ENCODE data around the gene CPTP. TPM values are rescaled to one million over a fixed set of nuclear protein-coding genes. Genes with fewer than 3 reads are reported as not detected.

The CPTP gene
- total and polyA plus RNA-seq, 2 of the 13 experiments (the other 11 are each of a cell fraction or from before 2014, with no cell fraction given): 5.5 to 9.3 TPM

DNA sequence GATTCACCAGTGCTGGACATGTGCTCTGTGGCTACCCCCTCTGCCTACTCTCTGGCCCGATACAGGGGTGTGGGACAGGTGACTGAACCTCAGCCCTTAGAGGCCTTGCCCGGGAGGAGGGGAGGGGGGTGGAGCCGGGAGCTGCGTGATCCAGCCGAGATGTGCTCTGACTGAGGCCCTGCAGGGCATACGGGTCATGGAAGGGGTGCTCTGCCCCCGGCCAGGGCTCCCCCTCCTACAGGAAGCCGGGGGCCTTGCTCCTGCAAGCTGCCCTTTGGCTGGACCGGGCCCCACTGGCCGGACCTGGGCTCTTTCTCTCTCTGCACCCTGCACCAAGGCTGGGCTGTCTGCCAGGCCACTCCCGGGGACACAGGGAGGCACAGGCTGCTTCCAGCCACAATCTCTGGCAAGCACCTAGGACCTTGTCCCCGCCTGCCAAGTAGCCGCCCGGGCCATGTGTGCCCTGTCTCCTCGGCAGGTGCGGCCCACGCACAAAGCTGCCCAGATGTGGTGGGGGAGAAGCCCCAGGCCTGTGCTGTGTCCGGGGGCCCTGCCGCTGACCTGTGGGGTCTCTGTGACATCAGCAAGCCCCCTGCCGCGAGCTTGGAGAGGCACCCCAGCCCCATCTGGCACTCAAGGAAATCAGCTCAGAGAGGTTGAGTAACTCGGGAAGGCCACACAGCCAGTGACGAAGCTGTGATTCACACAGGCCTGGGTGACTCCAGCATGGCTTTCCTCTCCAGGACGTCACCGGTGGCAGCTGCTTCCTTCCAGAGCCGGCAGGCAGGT is 42.9 kb upstream of the CPTP start (continued):
- TF ChIP-seq, protein P1, sequence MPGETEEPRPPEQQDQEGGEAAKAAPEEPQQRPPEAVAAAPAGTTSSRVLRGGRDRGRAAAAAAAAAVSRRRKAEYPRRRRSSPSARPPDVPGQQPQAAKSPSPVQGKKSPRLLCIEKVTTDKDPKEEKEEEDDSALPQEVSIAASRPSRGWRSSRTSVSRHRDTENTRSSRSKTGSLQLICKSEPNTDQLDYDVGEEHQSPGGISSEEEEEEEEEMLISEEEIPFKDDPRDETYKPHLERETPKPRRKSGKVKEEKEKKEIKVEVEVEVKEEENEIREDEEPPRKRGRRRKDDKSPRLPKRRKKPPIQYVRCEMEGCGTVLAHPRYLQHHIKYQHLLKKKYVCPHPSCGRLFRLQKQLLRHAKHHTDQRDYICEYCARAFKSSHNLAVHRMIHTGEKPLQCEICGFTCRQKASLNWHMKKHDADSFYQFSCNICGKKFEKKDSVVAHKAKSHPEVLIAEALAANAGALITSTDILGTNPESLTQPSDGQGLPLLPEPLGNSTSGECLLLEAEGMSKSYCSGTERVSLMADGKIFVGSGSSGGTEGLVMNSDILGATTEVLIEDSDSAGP (CRISPR knock-in tag; IDR thresholded peaks at IDR 0.05; ENCODE audit: borderline replicate concordance): peak; percentile 92
- TF ChIP-seq ZSCAN12 (CRISPR knock-in tag; IDR thresholded peaks at IDR 0.05): no peak
- no peak; the same call in 1 of the 2 replicates for TF ChIP-seq NRL (CRISPR knock-in tag; IDR thresholded peaks at IDR 0.05; ENCODE audit: borderline replicate concordance)
- no peak for TF ChIP-seq GABPA (IDR thresholded peaks at IDR 0.05; ENCODE audit: low read depth, low read length)
- no peak for TF ChIP-seq GABPA (CRISPR knock-in tag; IDR thresholded peaks at IDR 0.05; ENCODE audit: low read depth)
- TF ChIP-seq NKX3-1 (CRISPR knock-in tag; IDR thresholded peaks at IDR 0.05): no peak
- TF ChIP-seq SYNCRIP (IDR thresholded peaks at IDR 0.05; ENCODE audit: insufficient read depth, low read depth, low read length): no peak
- TF ChIP-seq CERS6 (CRISPR knock-in tag; IDR thresholded peaks at IDR 0.05): 0 out of 2 replicates have a peak, but pooled peaks have one; percentile 51
- TF ChIP-seq, protein P2, sequence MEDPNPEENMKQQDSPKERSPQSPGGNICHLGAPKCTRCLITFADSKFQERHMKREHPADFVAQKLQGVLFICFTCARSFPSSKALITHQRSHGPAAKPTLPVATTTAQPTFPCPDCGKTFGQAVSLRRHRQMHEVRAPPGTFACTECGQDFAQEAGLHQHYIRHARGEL (CRISPR knock-in tag; IDR thresholded peaks at IDR 0.05): no peak
- TF ChIP-seq MYC (CRISPR knock-in tag; IDR thresholded peaks at IDR 0.05; ENCODE audit: borderline replicate concordance): peak; percentile 28
- TF ChIP-seq POLR2A (IDR thresholded peaks at IDR 0.05; ENCODE audit: insufficient read depth in 1 of 2, low read depth in 2 of 2, low read length in 2 of 2): peak in 1 of 2 experiments; percentile 19; a peak in 1 of 4 replicates
- no peak for TF ChIP-seq NFE2 (CRISPR knock-in tag; IDR thresholded peaks at IDR 0.05)
- TF ChIP-seq ZNF788 (CRISPR knock-in tag; IDR thresholded peaks at IDR 0.05; ENCODE audit: borderline replicate concordance): peak; percentile 97; the same call in 1 of the 2 replicates
- peak; percentile 50; the same call in 1 of the 2 replicates for TF ChIP-seq ESRRA (CRISPR knock-in tag; IDR thresholded peaks at IDR 0.05; ENCODE audit: low read depth)
- no peak for TF ChIP-seq JARID2 (CRISPR knock-in tag; IDR thresholded peaks at IDR 0.05; ENCODE audit: insufficient replicate concordance)
- no peak for TF ChIP-seq ZFYVE20 (CRISPR knock-in tag; IDR thresholded peaks at IDR 0.05; ENCODE audit: borderline replicate concordance, low read depth)
- no peak for TF ChIP-seq HNRNPH1 (optimal IDR thresholded peaks at IDR 0.05; ENCODE audit: low read depth, low read length)
- no peak for TF ChIP-seq PCBP1 (IDR thresholded peaks at IDR 0.05; ENCODE audit: borderline replicate concordance, low read depth, low read length)
- no peak for TF ChIP-seq ZXDC (CRISPR knock-in tag; IDR thresholded peaks at IDR 0.05)
- no peak; the same call in 1 of the 2 replicates for TF ChIP-seq ZNF205 (CRISPR knock-in tag; IDR thresholded peaks at IDR 0.05)
- TF ChIP-seq ZNF776 (CRISPR knock-in tag; IDR thresholded peaks at IDR 0.05): 0 out of 2 replicates have a peak, but pooled peaks have one; percentile 16
- TF ChIP-seq ZNF256 (CRISPR knock-in tag; conservative IDR thresholded peaks at IDR 0.05): no peak
- peak; percentile 12 to 52; a peak in 1 of 4 replicates for TF ChIP-seq NR2F1 (CRISPR knock-in tag; IDR thresholded peaks at IDR 0.05)
